Stimulated activated memory B cell treated with anti-CD40 and anti-IgM and Interleukin-4, amounts not matched to agents 10 μg/mL and 1 μg/mL and 100 μg/mL, for 72 hours (primary cell): ENCODE measurements around the gene SMG6.

Source experiments
- ATAC-seq: fragments of 150-1000 bp; cut with Tn5 transposase; 2 replicates; pipeline ENCODE4 v1.10.0; 2021
- H3K27ac Mint-ChIP-seq: one replicate; pipeline ENCODE4 v1.8.0; 2022; ENCODE audit warnings: mild to moderate bottlenecking, mixed read lengths
- H3K27me3 Mint-ChIP-seq: one replicate; pipeline ENCODE4 v1.8.0; 2022; ENCODE audit warnings: mixed read lengths
- H3K36me3 Mint-ChIP-seq: one replicate; pipeline ENCODE4 v1.8.0; 2022; ENCODE audit warnings: mixed read lengths
- H3K4me1 Mint-ChIP-seq: one replicate; pipeline ENCODE4 v1.8.0; 2022; ENCODE audit warnings: mixed read lengths
- H3K4me3 Mint-ChIP-seq: one replicate; pipeline ENCODE4 v1.8.0; 2022; ENCODE audit warnings: mild to moderate bottlenecking, moderate library complexity, mixed read lengths
- H3K9me3 Mint-ChIP-seq: one replicate; pipeline ENCODE4 v1.8.0; 2022; ENCODE audit warnings: mixed read lengths

The SMG6 gene

DNA sequence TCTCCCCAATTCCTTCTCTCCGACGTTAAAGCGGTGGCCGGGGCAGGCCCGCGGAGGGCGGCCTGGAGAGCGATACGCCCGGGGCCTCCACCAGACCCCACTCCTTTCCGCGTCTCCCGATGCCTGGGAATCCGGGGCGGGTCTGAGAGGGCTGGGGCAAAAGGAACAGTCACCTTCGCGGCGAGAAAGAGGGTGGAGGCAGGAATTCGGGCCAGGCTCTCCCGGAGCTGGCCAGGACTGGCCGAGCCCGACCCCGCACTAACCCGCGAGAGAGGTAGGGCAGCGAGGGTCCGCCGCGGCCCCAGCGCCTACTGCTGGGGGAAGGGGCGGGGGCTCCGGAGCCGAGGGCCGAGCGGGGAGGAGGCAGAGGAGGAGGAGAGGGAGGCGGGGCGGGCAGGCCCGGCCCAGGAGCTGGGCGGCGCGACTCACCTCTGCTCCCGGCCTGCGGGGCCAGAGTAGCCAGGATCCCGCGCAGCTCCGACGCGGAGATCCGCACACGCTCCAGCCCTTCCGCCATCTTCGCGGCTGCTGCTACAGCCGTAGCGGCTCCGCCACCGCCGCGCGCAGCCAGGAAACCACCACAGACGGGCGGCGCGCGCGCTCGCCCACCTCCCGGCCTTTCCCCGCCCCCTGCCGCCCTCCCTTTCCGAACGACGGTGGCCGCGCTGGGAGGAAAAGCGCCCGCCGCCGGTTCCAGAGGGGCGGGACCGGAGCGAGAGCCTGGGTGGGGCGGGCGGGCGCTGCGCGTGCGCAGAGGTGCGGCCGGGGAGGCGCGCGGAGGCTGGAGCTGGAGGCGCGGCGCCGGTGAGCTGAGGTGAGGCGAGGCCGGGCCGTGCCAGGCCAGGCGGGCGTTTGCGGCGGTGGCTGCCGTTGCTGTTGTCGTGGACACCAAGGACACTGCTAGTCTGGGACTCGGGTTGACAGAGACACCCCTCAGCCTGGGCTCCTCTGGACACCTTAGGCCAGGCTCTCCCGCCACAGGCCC lies at the start of gene SMG6, which contains the start of gene SRR:
TSS of gene SMG6 (minus strand) at position 582 of the 985 bp plus-strand sequence. CDS start at position 517, 65 bp downstream.
TSS of gene SRR (plus strand) at position 747 of the 985 bp plus-strand sequence. CDS start 11,611 bp downstream, outside the sequence.
- no peaks in the 10 kb centered on the region for H3K9me3 Mint-ChIP-seq
- H3K36me3 Mint-ChIP-seq, result peaks cover 22% of the 10 kb centered on the region

DNA sequence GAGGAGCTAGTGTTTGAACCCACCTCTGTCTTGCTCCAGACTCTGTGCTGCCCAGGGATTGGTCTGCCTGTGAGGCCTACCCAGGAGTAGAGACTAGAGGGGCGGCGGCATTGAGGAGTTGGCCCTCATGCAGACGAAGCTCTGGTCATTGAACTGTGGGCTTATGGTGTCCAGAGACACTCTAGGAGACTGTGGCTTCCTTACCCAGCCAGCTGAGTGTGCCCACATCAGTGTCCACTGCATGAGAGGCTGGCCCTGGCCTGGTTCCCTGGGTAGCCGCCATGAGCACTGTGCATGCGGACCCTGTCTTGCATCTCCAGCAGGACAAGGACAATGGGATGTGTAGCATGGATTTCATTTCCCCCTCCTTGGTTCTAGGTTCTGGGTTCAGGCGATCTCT lies 47.7 kb upstream of the SMG6 start:
- Mint-ChIP-seq H3K27ac (no peak overlapping the region), H3K27me3 (no peaks in the 10 kb centered on the region), H3K4me3 (no peak overlapping the region), H3K9me3 (no peaks in the 10 kb centered on the region), H3K4me1 (no peaks in the 10 kb centered on the region), H3K36me3 (no peaks in the 10 kb centered on the region)
- ATAC-seq, result no peak

More for the DNA sequence above, at the start of gene SMG6, which contains the start of gene SRR:
- H3K27ac Mint-ChIP-seq, result peak within 1 kb of the TSS; percentile 74
- peaks cover 49% of the 10 kb centered on the region for H3K4me1 Mint-ChIP-seq
- peak; percentile 96 for ATAC-seq
- H3K27me3 Mint-ChIP-seq, result no peaks in the 10 kb centered on the region
- peak within 1 kb of the TSS; percentile 85 for H3K4me3 Mint-ChIP-seq

DNA sequence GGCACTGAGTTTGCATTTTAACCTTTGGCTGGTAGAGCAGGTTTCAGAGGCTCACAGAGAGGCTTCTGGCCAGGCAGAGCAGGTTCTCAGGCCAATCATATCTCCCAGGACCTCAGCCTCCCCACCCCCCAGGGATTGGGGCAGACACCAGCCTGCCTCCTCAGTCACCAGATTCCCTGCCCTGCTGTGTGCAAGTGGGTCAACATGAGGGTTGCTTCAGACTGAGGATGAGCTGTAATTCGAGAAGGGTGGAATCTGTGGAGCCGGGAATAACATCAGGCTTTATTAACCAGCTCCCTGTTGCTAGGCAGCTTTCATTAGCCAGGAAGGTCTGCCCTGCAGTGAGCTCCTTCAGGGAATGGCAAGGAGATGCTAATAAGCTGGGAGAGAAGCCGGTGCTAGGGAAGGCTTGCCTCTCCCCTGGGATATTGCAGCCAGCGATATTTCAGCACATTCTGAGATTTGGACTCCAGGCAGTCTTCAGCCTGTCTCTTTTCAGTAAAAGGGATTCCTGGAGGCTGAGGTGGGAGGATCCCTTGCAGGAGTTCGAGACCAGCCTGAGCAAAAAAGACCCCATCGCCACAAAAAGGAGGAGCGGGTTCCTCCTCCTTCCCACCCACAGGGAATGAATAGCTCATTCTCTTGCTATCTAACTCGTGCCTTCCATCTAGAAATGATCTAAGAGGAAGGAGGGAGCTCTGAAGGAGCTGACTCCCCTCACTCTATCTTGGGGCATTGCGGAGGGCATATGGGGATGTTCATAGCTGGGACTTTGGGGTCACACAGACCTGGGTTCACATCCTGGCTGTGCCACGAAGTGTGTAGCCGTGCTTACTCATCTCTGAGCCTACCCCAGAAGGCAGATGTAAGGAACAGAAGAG lies 44.5 kb upstream of the SMG6 start:
- Mint-ChIP-seq H3K4me3 (no peak overlapping the region), H3K9me3 (no peaks in the 10 kb centered on the region), H3K27ac (no peak overlapping the region), H3K4me1 (no peaks in the 10 kb centered on the region), H3K36me3 (peaks cover 13% of the 10 kb centered on the region), H3K27me3 (no peaks in the 10 kb centered on the region)
- no peak for ATAC-seq

DNA sequence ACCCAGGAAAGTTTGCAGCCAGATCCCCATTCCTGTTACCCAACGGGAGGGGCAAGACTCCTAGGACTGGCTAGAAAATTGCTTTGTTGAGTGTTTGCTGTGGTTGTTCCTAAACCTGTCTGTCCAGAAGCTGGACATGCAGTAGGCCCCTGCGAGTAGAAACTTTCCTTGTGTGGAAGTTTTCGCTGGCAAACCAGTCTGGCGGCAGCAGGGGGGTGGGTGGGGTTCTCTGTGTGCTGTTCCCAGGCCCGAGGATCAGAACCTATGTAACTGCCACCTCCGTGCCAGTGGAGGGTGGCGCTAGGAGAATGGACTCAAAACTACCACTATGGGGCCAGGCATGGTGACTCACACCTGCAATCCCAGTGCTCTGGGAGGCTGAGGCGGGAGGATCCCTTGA lies 42.9 kb upstream of the SMG6 start:
- H3K27me3 Mint-ChIP-seq, result no peaks in the 10 kb centered on the region
- H3K4me1 Mint-ChIP-seq, result no peaks in the 10 kb centered on the region
- no peak overlapping the region for H3K4me3 Mint-ChIP-seq
- H3K27ac Mint-ChIP-seq, result no peak overlapping the region
- ATAC-seq, result no peak
- H3K36me3 Mint-ChIP-seq, result peaks cover 13% of the 10 kb centered on the region
- H3K9me3 Mint-ChIP-seq, result no peaks in the 10 kb centered on the region

DNA sequence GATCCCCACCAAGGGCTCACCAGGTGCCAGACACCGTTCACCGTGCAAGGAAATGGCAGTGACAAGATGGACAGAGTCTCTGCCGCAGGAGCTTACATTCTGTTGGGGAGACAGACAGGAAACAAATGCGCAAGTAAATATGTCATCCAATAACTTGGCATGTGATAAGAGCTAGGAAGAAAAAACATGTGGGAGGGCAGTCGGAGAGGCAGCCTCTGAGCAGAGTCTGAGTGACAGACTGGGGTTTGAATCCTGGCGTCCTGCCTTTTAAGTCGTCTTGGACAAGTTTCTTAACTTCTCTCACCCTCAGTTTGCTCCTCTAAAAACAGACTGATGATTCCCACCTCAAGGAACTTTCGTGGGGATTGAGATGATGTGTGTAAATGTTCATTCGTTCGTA lies 40.9 kb upstream of the SMG6 start:
- Mint-ChIP-seq H3K27me3 (no peaks in the 10 kb centered on the region), H3K36me3 (peaks cover 13% of the 10 kb centered on the region), H3K9me3 (no peaks in the 10 kb centered on the region), H3K27ac (no peak overlapping the region), H3K4me1 (no peaks in the 10 kb centered on the region), H3K4me3 (no peak overlapping the region)
- ATAC-seq, result no peak

DNA sequence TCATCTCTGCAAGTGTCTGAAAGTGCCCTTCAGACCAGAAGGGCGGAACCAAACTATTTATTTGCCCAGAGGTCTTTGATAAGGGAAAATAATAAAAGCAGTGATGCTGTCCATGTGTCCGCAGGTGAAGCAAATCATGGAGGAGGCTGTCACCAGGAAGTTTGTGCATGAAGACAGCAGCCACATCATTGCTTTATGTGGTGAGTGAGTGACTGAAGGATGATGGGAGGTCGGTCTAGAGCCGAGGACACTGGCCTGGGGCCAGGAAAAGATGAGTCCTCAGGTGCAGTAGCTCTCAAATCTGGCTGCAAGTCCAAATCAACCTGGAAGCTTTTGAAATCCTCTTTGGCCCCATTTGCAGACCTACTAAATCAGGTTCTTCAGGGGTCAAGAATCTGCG lies 39.8 kb upstream of the SMG6 start:
- Mint-ChIP-seq H3K4me1 (peaks cover 7% of the 10 kb centered on the region), H3K9me3 (no peaks in the 10 kb centered on the region), H3K27ac (no peak overlapping the region), H3K4me3 (no peak overlapping the region), H3K36me3 (peaks cover 13% of the 10 kb centered on the region), H3K27me3 (no peaks in the 10 kb centered on the region)
- ATAC-seq, result no peak

DNA sequence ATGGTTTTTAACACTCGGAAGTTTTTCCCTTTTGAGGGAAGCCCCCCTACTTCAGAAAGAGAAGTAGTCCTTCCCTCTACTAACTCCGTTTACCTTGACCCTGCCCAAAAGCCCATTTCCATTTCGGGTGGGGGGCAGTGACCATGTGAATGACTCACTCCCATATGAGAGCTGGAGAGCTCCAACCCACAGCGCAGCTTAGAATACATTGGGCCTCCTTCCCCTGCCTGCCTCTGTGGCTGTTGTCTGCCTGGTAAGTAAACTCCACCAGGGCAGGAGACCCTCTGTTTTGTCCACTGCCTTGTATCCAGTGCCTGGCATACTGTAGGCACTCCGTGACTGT lies 34.7 kb upstream of the SMG6 start:
- H3K4me3 Mint-ChIP-seq, result peak overlapping the region; percentile 74
- peaks cover 34% of the 10 kb centered on the region for H3K4me1 Mint-ChIP-seq
- ATAC-seq, result no peak
- no peaks in the 10 kb centered on the region for H3K9me3 Mint-ChIP-seq
- peaks cover 9% of the 10 kb centered on the region for H3K36me3 Mint-ChIP-seq
- H3K27me3 Mint-ChIP-seq, result no peaks in the 10 kb centered on the region
- H3K27ac Mint-ChIP-seq, result no peak overlapping the region

DNA sequence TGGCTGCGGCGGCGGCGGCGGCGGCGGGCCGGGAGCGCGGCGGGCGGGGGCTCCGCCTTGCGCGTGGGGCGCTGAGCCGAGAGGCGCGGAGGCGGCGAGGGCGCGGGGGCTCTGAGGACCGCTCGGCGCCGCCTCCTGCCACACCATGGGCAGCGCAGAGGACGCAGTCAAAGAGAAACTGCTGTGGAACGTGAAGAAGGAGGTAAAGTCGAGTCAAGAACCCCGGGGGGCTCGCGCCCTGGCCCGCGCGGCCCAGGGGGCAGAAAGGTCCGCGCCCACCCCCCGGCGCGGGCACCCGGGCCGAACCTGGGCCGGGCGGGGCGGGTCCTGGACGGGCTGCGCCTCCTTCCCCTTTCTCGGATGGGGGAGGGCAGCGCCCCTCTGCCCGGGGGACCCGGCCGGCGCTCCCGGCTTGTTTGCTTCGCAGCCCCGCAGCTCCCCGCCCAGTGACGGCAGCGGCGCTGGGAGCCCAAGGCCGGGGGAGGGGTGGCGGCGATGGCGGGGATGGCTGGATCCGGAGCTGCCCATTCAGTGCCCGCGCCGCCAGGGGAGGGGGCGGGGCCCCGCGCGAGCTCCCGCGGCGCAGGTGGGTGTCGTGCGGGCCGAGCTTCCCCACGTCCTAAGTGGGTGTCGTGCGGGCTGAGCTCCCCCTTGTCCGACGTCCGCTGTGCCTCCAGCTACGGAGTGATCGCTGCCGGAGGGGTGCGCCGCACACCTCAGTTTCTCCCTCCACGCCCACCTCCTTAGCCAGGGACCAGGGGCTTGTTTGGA lies 34.1 kb upstream of the SMG6 start:
- Mint-ChIP-seq H3K4me3 (peak overlapping the region; percentile 98), H3K27ac (peak overlapping the region; percentile 93), H3K9me3 (no peaks in the 10 kb centered on the region), H3K27me3 (no peaks in the 10 kb centered on the region), H3K36me3 (peaks cover 9% of the 10 kb centered on the region), H3K4me1 (peaks cover 34% of the 10 kb centered on the region)
- peak; percentile 61 for ATAC-seq

DNA sequence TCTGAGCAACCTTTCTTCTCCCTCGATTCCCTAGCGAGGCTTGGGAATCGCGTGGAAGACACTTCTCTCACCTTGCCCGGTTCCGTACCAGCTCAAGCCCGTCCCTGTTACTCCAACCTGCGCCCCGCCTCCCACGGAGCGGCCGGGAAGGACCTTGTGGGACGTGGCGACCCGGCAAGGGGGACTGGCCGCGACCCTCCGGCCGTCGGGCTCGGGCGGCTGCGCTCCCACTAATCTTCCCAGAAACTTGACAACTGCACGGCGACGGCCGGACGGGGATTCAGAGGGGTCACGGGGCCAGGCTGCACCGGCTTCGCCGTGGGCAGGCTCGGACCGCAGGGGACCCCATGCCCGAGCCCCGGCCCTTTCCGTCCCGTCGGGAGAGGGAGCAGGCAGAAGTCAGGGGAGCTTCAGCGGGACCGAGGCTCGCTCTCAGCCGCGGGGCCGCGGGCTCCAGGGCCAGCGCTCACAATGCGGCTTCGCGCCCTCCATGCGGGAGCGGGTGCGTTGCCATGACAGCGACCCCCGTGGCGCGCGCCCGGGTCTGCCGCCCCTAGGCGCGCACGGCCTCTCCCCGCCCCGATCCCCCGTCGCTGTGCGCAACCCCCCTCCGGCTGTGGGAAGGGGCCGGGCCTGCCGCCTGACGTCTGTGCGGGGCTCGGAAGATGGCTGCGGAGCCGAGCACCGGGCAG lies 33.4 kb upstream of the SMG6 start, which contains the start of gene SGSM2:
TSS of gene SGSM2 (plus strand) at position 650 of the 692 bp plus-strand sequence. CDS start 188 bp downstream, outside the sequence.
- Mint-ChIP-seq H3K27ac (peak within 1 kb of the TSS; percentile 93), H3K9me3 (no peaks in the 10 kb centered on the region), H3K4me1 (peaks cover 34% of the 10 kb centered on the region), H3K4me3 (peak within 1 kb of the TSS; percentile 98), H3K36me3 (peaks cover 9% of the 10 kb centered on the region), H3K27me3 (no peaks in the 10 kb centered on the region)
- peak; percentile 82 for ATAC-seq

DNA sequence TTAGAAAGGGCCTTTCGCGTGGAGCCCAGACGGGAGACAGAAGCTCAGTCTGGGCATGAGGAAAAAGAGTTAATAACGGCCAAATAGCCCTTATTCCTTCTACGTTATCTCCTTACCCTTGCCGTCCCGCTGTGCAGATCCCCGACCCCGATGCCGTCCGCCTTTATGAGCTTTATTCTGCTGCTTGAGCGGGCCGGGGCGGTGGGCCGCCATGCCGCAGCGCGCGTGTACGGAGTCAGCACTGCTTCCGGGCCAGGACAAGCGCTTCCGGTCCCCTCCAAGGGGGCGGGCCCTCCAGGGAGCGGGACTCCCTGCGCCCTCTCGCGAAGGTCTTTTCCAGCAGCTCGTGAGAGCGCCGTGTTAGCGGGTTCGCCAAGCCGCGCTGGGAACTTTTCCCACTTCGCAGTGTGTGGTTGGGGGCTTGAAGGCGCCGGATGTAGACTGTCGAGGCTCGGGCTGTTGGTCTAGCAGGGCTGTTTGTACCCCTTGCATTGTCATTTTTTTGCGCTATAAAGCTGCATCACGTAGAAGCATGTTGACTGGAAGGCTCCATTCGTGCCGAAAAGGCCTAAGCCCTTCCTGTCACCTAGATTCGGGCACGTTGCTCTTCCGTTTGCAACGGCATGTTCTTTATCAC lies 32.7 kb upstream of the SMG6 start, which contains the start of gene TSR1:
TSS of gene TSR1 (minus strand) at position 243 of the 637 bp plus-strand sequence. CDS start at position 213, 30 bp downstream.
- H3K9me3 Mint-ChIP-seq, result no peaks in the 10 kb centered on the region
- peaks cover 9% of the 10 kb centered on the region for H3K36me3 Mint-ChIP-seq
- peak; percentile 95 for ATAC-seq
- H3K27me3 Mint-ChIP-seq, result no peaks in the 10 kb centered on the region
- H3K4me3 Mint-ChIP-seq, result peak within 1 kb of the TSS; percentile 98
- H3K27ac Mint-ChIP-seq, result peak within 1 kb of the TSS; percentile 93
- peaks cover 34% of the 10 kb centered on the region for H3K4me1 Mint-ChIP-seq

DNA sequence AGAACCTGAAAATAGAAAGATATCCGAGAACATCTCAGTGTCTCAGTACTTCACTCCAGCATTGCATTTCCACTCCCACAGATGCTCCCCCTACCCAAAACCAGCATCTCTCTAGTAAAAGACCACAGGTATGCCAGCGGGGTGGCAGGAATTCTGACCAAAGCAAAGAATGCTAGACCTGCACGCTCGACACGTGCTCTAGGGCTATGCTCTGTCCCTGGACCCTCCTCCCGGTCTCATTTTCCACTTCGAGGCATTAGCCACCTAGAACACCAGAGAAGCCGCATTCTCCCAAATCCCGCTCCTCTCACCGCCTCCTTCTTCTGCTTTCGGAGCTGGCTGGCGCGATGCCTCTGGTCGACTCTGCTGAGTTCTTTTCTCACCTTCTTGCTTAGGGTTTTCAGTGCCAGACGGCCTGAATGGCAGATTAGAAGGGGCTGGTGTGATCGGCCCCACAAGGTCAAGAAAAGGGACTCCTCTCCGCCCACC lies 32.2 kb upstream of the SMG6 start:
- Mint-ChIP-seq H3K9me3 (no peaks in the 10 kb centered on the region), H3K4me3 (peak overlapping the region; percentile 98), H3K27me3 (no peaks in the 10 kb centered on the region), H3K27ac (peak overlapping the region; percentile 93), H3K36me3 (peaks cover 9% of the 10 kb centered on the region), H3K4me1 (peaks cover 34% of the 10 kb centered on the region)
- no peak for ATAC-seq

DNA sequence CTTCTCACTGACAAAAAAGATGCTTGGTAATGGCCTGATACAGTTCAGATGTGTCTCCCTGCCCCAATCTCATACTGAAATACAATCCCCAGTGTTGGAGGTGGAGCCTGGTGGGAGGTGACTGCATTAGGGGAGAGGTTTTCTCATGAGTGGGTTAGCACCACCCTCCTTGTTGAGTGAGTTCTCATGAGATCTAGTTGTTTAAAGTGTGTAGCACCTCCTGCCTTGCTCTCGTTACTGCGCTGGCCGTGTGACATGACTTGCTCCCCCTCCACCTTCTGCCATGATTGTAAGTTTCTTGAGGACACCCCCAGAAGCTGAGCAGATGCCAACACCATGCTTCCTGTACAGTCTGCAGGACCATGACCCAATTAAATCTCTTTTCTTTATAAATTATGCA lies 27.7 kb upstream of the SMG6 start:
- no peak for ATAC-seq
- no peaks in the 10 kb centered on the region for H3K27me3 Mint-ChIP-seq
- no peak overlapping the region for H3K4me3 Mint-ChIP-seq
- H3K9me3 Mint-ChIP-seq, result no peaks in the 10 kb centered on the region
- H3K4me1 Mint-ChIP-seq, result peaks cover 28% of the 10 kb centered on the region
- H3K36me3 Mint-ChIP-seq, result peaks cover 28% of the 10 kb centered on the region
- H3K27ac Mint-ChIP-seq, result no peak overlapping the region

DNA sequence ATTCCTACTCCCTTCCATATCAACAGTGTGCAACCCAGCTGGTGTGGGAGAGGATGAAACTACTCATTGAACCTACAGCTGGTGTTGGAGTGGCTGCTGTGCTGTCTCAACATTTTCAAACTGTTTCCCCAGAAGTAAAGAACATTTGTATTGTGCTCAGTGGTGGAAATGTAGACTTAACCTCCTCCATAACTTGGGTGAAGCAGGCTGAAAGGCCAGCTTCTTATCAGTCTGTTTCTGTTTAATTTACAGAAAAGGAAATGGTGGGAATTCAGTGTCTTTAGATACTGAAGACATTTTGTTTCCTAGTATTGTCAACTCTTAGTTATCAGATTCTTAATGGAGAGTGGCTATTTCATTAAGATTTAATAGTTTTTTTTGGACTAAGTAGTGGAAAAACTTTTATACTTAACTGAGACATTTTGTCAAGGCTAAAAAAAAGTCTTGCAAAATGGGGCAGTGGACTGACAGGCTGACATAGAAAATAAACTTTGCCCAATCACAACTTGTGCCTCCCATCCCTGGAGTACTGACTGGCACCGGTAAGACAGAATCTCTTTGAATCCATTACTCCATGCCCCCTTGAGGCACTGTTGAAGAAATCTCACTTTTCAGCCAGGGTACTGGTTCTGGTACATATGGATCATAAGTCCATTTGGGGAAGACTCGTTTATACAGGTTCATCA lies 20.2 kb upstream of the SMG6 start:
- Mint-ChIP-seq H3K4me1 (peaks cover 7% of the 10 kb centered on the region), H3K4me3 (no peak overlapping the region), H3K27ac (no peak overlapping the region), H3K36me3 (peaks cover 55% of the 10 kb centered on the region), H3K9me3 (no peaks in the 10 kb centered on the region), H3K27me3 (no peaks in the 10 kb centered on the region)
- ATAC-seq, result no peak
